Stimulated activated CD8-positive, alpha-beta memory T cell treated with anti-CD3 and anti-CD28 coated beads, Interleukin-12 subunit alpha, Interleukin-12 subunit beta, amount 100 ng/mL, for 4 hours (primary cell): ENCODE data around the gene SPTA1.

Experiments used
- DNase-seq: peaks from one replicate; pipeline ENCODE4 v3.0.0-alpha.2; 2020; ENCODE audit warnings: low read depth

SPTA1 gene

DNA sequence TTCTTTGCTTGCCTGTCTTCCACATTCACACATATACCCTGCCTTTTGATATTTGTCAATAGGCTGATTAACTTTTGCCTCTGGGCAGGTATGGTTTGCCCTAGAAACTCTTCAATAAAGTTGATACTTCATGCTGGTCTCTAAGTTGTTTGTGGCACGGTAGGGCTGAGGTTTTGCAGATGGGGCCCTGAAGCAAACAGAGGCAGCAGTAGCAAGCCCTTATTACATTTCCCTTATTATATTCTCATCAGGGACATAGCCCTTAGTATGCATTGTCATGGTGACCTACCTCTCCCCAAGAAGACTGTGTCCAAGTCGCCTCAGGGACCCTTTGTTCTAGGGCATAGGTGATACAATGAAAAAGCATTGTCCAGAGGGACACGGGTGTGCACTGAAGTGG is 116.0 kb downstream of the SPTA1 start, which contains the start of gene OR6P1:
Gene OR6P1 (minus strand): TSS at position 101 of the 400 bp plus-strand sequence. CDS start 6,976 bp downstream, outside the sequence.
- DNase-seq = no peak

DNA sequence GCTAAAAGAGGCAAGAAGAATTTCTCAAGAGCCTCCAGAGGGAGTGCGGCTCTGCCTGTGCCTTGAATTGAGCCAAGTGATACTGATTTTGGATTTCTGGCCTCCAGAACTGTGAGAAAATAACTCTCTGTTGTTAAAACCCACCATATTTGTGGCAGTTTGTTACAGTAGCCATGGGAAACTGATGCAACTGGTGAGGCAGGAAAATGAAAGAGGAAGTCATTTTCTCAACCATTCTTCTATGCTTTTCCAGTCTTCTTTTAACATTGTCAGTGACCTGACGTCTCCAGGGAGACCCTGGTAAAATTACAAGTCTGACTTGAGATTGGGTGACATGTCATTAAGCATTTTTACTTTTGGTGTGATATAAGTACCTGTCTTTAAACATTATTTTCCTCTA is 121.9 kb downstream of the SPTA1 start:
- no peak for DNase-seq

DNA sequence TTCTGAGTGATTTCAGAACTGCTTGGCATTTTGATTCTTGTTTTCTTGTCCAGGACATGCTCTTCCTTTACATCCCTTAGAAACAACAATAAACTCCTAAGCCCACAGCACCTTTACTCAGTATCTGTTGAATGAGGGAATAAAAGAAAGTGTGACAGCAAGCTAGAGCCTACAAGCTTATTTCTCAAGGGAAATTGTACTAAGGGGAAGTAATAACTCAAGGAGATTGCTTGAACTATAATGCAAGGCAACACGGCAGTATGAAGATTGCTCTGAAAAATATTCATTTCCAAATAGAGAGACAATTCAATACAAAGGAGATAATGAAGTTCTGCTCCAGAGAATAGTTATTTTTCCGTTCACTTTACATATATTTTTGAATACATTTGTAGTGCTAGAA is 122.7 kb downstream of the SPTA1 start:
- no peak for DNase-seq
